Suprapubic skin (tissue), 4 donors: Measurements from ENCODE around the gene NSUN3. TPM values are rescaled to one million over a fixed set of nuclear protein-coding genes. Genes with fewer than 3 reads are reported as not detected.
"Not testable (repeated sequence)": the region's sequence is repeated elsewhere in the genome, so short reads cannot be mapped to it uniquely, and the experiment has no call there.

Experiments
- DNase-seq, 2 donors: peaks; one replicate each; pipeline ENCODE4 v3.0.0-alpha.2; 2019; ENCODE audit warnings: low spot score in 2 of 2
- H3K27ac ChIP-seq: fragments of 200-600 bp; sonication (generic); one replicate; pipeline ENCODE4 v1.5.1; 2019
- H3K27me3 ChIP-seq: fragments of 200-600 bp; sonication (generic); one replicate; pipeline ENCODE4 v1.5.1; 2019
- H3K36me3 ChIP-seq: fragments of 200-600 bp; sonication (generic); one replicate; pipeline ENCODE4 v1.5.1; 2019
- H3K4me1 ChIP-seq: fragments of 200-600 bp; sonication (generic); one replicate; pipeline ENCODE4 v1.5.1; 2019
- H3K4me3 ChIP-seq: fragments of 200-600 bp; sonication (generic); one replicate; pipeline ENCODE4 v1.5.1; 2019; ENCODE audit warnings: mild to moderate bottlenecking
- H3K9me3 ChIP-seq: fragments of 200-600 bp; sonication (generic); one replicate; pipeline ENCODE4 v1.5.1; 2019
- EP300 ChIP-seq: sonication (generic); formaldehyde crosslinking; IDR thresholded peaks from one replicate; pipeline ENCODE4 v1.6.1; 2017; ENCODE audit warnings: antibody characterized with exemption
- POLR2A ChIP-seq, 2 donors: fragments of 450-650 bp; IDR thresholded peaks; one replicate each; pipeline ENCODE4 v1.6.1; 2017; ENCODE audit warnings: antibody characterized with exemption in 2 of 2, mild to moderate bottlenecking in 2 of 2, moderate library complexity in 2 of 2
- POLR2AphosphoS5 ChIP-seq, 3 donors: sonication (generic); formaldehyde crosslinking; IDR thresholded peaks; one replicate each; pipeline ENCODE4 v1.6.1; 2017; ENCODE audit warnings: antibody characterized with exemption in 3 of 3
- WGBS: methylation state at CpG from one replicate; pipeline ENCODE4 v1.1.5; 2018; 5-methylcytosine and 5-hydroxymethylcytosine counted together
- total RNA-seq, 4 donors: library from RNA; depleted of rRNA; stranded (reverse); fragments of >200 nt; gene quantifications; one replicate each; pipeline ENCODE4 v1.1.0, GENCODE V29; 2016
- TF ChIP-seq, protein P1 (sequence below), 2 donors: fragments of 200-600 bp in 1 of 2; fragments of 450-650 bp in 1 of 2; sonication (generic) in 1 of 2; IDR thresholded peaks; one replicate each; pipeline ENCODE4 v1.5.1; 2016 to 2019; ENCODE audit warnings: antibody characterized with exemption in 2 of 2, mild to moderate bottlenecking in 1 of 2, moderate library complexity in 1 of 2

NSUN3 gene
- total RNA-seq, 4 donors from 2014 or later: 6.8 to 18.6 (median 8.9) TPM

DNA sequence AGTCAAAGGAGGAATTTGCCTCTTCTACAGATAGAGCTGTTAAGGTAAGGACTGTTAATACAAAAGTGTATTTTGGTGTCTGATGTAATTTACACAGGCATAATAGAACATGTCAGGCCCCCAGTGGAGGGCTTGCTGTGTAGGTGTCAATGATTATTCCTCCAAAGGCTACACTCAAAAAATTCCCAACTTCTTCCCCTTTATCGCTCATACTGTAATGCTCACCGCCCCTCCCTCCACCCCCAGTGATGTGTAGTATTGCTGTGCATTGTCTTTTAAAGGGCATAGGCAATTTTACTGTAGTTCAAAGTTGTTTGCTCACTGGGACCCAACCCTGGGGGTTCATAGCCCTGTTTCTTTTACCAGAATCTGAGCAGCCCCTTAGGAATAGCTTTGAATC lies 32.2 kb downstream of the NSUN3 start:
- 99% methylated on average over 2 of the region's 2 CpGs for WGBS
- peaks cover 40% of the 10 kb centered on the region for H3K36me3 ChIP-seq
- H3K27ac ChIP-seq: no peak overlapping the region
- H3K4me3 ChIP-seq: no peak overlapping the region
- H3K4me1 ChIP-seq: no peaks in the 10 kb centered on the region
- no peaks in the 10 kb centered on the region for H3K9me3 ChIP-seq
- DNase-seq: no peak
- TF ChIP-seq EP300: no peak
- no peak for TF ChIP-seq POLR2AphosphoS5 (IDR thresholded peaks at IDR 0.05)
- TF ChIP-seq POLR2A (IDR thresholded peaks at IDR 0.05): no peak
- TF ChIP-seq, protein P1, sequence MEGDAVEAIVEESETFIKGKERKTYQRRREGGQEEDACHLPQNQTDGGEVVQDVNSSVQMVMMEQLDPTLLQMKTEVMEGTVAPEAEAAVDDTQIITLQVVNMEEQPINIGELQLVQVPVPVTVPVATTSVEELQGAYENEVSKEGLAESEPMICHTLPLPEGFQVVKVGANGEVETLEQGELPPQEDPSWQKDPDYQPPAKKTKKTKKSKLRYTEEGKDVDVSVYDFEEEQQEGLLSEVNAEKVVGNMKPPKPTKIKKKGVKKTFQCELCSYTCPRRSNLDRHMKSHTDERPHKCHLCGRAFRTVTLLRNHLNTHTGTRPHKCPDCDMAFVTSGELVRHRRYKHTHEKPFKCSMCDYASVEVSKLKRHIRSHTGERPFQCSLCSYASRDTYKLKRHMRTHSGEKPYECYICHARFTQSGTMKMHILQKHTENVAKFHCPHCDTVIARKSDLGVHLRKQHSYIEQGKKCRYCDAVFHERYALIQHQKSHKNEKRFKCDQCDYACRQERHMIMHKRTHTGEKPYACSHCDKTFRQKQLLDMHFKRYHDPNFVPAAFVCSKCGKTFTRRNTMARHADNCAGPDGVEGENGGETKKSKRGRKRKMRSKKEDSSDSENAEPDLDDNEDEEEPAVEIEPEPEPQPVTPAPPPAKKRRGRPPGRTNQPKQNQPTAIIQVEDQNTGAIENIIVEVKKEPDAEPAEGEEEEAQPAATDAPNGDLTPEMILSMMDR (IDR thresholded peaks at IDR 0.05): no peak
- no peaks in the 10 kb centered on the region for H3K27me3 ChIP-seq

DNA sequence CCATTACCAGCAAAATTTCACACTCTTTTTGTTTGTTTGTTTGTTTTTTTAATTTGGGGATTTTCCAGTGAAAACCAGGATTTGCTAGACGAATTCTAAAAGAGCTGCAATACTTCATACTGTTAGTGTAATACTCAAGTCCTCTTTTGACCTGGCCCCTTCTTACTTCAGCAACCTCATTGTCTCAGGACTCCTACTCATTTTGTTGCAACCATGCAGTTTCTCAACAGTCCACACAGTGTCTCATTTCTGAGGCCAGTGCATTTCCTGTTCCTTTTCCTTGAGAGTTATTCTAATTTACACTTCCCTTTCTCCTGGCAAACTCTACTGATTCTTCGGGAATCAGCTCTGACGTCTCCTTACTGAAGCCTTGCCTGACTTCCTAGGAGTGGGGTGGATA lies 35.6 kb downstream of the NSUN3 start:
- peaks cover 46% of the 10 kb centered on the region for H3K36me3 ChIP-seq
- TF ChIP-seq EP300: no peak
- no peak for TF ChIP-seq POLR2A (IDR thresholded peaks at IDR 0.05)
- TF ChIP-seq POLR2AphosphoS5 (IDR thresholded peaks at IDR 0.05): no peak
- TF ChIP-seq, protein P1 (IDR thresholded peaks at IDR 0.05): no peak
- H3K4me1 ChIP-seq: no peaks in the 10 kb centered on the region
- 75% methylated on average over 3 of the region's 3 CpGs for WGBS
- no peaks in the 10 kb centered on the region for H3K9me3 ChIP-seq
- DNase-seq: no peak
- H3K4me3 ChIP-seq: no peak overlapping the region
- no peaks in the 10 kb centered on the region for H3K27me3 ChIP-seq
- no peak overlapping the region for H3K27ac ChIP-seq

DNA sequence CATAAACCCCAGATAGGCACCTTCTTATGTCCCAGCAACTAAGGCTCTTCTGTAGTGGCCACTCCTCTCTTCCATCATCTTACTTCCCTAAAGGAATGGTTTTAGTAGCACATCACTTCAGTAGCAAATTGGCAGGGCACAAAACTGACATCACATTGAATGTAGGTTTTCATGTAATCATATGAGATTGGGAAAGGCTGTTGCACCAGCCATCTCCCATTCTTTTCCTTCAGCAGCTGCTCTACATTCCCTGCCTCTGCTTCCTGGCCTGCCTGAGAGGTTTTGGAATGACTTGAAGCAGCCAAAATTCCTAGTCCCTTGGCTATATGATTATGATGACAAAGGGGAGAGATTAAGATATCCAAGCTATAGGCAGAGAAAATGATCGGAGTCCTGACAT lies 36.5 kb downstream of the NSUN3 start:
- no peak for DNase-seq
- TF ChIP-seq, protein P1 (IDR thresholded peaks at IDR 0.05): no peak
- TF ChIP-seq EP300 (no peak), POLR2AphosphoS5 (IDR thresholded peaks at IDR 0.05) (no peak), POLR2A (IDR thresholded peaks at IDR 0.05) (no peak)
- H3K4me1 ChIP-seq: no peaks in the 10 kb centered on the region
- H3K9me3 ChIP-seq: no peaks in the 10 kb centered on the region
- peaks cover 53% of the 10 kb centered on the region for H3K36me3 ChIP-seq
- H3K27me3 ChIP-seq: no peaks in the 10 kb centered on the region
- H3K27ac ChIP-seq: no peak overlapping the region
- 96% methylated on average over 1 of the region's 1 CpG for WGBS
- H3K4me3 ChIP-seq: no peak overlapping the region

DNA sequence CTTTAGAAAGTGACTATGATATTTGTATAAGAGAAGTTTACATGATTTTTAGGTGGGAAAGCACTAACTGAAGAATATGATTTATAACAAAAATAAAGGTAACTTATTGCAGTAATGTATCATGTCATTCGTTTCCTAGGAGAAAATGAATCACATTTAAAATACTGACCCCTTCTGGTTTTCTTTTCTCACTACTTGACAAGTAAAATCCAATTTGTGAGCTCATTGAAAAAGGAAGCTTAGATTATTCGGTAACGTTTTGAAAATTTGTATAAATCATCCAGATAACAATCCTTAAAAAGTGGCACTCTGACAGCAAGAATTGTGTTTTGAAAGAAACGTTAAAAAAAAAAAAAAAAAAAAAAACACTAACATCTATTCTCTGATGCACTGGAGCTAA lies 39.0 kb downstream of the NSUN3 start:
- H3K27me3 ChIP-seq: no peaks in the 10 kb centered on the region
- 66% methylated on average over 4 of the region's 4 CpGs for WGBS
- no peak for DNase-seq
- TF ChIP-seq, protein P1 (IDR thresholded peaks at IDR 0.05): no peak
- TF ChIP-seq EP300: no peak
- TF ChIP-seq POLR2A (IDR thresholded peaks at IDR 0.05): no peak
- no peak for TF ChIP-seq POLR2AphosphoS5 (IDR thresholded peaks at IDR 0.05)
- no peak overlapping the region for H3K4me3 ChIP-seq
- peaks cover 43% of the 10 kb centered on the region for H3K36me3 ChIP-seq
- H3K27ac ChIP-seq: no peak overlapping the region
- H3K9me3 ChIP-seq: no peaks in the 10 kb centered on the region
- H3K4me1 ChIP-seq: no peaks in the 10 kb centered on the region

DNA sequence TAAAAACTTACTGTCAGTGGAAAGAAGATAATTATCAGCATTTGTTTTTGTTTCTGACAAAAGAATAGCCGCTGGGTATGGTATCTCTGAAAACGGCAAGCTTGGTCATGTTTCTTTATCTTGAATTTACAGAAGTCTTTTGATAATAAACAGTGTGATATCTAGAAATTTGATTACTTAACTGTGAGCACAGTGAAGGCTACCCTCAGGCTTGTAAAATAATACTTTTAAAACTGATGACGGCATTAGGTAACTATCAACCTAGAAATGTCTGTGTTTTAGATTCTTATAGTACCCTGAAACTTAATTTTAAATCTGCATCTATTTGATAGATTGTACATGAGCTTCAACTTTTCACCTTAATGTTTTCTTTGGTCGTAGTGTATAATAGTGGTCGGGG lies 43.4 kb downstream of the NSUN3 start:
- H3K4me3 ChIP-seq: no peak overlapping the region
- no peaks in the 10 kb centered on the region for H3K4me1 ChIP-seq
- H3K27me3 ChIP-seq: no peaks in the 10 kb centered on the region
- H3K27ac ChIP-seq: no peak overlapping the region
- H3K36me3 ChIP-seq: peaks cover 31% of the 10 kb centered on the region
- no peaks in the 10 kb centered on the region for H3K9me3 ChIP-seq
- TF ChIP-seq POLR2A (IDR thresholded peaks at IDR 0.05) (no peak), EP300 (no peak), POLR2AphosphoS5 (IDR thresholded peaks at IDR 0.05) (no peak)
- TF ChIP-seq, protein P1 (IDR thresholded peaks at IDR 0.05): no peak
- no peak for DNase-seq
- 71% methylated on average over 5 of the region's 5 CpGs for WGBS

DNA sequence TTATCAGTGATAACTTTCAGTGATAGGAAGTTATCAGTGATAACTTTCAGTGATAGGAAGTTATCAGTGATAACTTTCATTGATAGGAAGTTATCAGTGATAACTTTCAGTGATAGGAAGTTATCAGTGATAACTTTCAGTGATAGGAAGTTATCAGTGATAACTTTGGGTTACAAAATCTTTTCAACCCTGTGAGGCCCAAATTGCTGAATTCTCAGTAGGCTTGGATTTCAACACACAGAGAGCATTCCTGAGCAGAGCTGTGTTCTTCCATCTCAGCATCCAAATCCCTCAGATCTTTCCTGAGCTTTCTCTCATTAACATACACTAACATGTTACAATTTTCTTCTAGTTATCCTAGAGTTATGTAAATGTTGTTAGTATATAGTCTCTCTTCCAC lies 47.4 kb downstream of the NSUN3 start:
- H3K4me1 ChIP-seq, DNase-seq, H3K9me3 ChIP-seq, H3K27me3 ChIP-seq, H3K4me3 ChIP-seq, H3K27ac ChIP-seq: not testable (repeated sequence)
- peaks cover 33% of the 10 kb centered on the region for H3K36me3 ChIP-seq
